ENCODE measurements around the gene EPM2A.

DNA sequence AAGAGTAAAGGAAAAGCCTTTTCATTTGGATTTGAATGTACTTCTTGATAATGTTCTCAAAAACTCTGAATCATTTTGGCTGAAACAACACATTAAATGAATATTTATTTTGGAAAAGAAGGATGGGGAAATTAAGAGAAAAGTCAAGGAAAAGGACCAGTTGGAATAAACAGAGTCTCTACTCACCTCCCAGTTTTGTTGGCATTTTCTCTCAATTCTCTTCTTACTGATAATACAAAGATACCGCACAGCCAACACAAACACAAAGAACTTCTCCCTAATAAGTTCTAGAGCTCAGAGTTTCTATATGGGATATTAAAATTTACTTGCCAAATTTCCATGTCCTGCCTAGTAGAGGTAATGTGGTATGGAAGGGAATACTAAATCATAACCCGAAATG is 13.1 kb downstream of the EPM2A start:
- TF ChIP-seq CTCF (conservative IDR thresholded peaks at IDR 0.05; ENCODE audit: low read length) = no peak
- TF ChIP-seq EZH2phosphoT487 (IDR thresholded peaks at IDR 0.05; ENCODE audit: borderline replicate concordance, low read depth, low read length) = no peak

All from OCI-LY7 (cell line).